Bone marrow (tissue), 2 donors: Measurements from ENCODE around the gene SORBS2.

Source experiments
- DNase-seq, 2 donors: peaks; one replicate each; lab custom pipeline; 2025; lab: John Stamatoyannopoulos, UW

Gene SORBS2

DNA sequence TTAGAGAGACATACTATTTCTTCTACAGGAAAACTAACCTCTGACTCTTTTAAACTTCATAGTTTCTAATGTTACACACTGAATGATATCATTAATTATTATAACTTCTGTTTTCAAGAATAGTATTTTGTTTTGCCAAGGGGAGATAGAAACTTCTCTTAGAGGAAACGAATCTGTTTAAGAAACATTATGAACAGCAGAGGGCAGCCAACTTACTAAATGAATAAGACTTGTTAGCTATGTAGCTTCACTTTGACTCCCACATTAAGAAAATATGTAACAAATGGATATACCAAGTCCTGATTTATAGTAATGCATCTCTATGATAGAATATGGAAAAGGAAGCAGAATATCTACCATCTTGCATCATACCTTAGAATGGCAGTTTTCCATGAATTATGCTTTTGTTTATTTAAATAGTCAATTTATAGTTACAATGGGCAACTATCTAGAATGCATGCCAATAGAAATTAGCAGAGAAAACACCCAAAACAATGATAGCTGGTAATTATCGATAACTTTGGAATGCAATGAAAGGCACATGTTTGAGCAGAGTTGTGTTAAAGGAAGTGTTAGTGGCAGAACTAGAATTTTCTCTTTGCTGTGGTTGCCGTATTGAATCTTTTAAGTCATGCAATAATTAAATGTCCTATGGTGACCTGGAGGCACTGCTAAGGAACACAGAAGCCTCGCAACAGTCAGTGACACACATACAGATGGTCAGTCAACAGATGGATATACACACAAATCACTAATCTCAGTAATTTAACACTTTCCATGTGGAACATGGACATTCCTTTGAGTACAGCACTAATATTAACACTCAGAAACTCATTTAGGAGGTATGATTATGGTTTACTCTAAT, 171.0 kb downstream of the SORBS2 start:
- peak in 1 of 2 donors; percentile 19 for DNase-seq

- no peak for DNase-seq
These were observed 173.3 kb downstream of the SORBS2 start for GRCh38 chr4:185638548-185639301.

- DNase-seq, result no peak
These were observed 173.9 kb downstream of the SORBS2 start for GRCh38 chr4:185638093-185638492.

DNA sequence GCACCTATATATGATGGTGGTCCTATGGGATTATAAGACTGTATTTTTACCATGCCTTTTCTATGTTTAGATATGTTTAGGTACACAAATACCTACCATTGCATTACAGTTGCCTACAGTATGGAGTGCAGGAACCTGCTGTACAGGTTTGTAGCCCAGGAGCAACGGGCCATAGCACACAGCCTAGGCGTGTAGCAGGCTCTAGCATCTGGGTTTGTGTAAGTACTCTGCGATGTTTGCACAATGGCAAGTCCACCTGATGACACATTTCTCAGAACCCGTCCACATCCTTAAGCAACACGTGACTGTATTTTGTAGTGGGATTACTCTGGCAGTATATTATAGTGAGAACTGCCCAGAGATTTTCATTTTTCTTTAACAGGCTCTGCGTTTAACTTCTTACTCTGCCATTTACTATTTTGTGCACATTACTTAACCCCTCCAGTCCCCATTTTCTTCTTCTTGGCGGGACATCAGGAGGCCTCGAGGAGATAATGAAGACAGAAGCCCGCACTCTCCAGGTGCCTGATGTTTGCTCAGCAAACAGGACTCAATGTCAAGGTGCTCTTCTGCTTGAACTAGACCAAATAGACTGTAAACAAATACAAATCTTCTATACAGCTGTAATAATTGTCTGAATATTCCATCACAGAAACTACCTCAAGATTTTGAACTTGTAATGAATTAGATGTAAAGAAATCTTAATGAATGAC, 174.7 kb downstream of the SORBS2 start:
- no peak for DNase-seq

DNA sequence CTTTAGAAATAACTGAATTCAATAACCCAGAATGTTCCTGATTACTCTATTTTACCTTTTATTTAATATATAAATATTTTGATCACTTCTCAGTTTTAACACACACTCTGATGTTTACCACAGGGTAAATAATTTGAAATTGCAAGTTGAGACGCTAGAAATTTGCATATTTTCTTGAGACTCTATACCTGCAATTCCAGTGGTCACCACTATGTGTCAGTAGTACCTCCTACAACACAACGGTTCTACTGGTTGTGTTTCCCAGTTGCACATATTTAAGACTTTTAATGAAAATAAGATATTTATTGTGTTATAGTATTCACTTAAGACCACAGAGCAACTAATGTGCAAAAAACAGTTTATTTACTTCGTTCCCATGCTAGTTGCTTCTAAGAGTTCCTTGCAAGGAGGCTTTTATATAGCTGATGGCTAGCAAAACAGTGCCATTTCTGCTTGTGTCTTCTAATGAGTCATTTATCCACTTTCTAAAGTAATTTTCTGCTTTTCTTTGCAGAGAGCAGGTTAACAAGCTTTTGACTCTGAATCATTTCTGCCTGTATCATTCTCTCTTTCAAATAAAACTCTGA, 177.8 kb downstream of the SORBS2 start:
- DNase-seq, result no peak

GRCh38 chr4:185626798-185627197, 185.2 kb downstream of the SORBS2 start:
- DNase-seq, result no peak

- DNase-seq, result no peak
These were observed 186.5 kb downstream of the SORBS2 start for GRCh38 chr4:185625503-185625902.

DNA sequence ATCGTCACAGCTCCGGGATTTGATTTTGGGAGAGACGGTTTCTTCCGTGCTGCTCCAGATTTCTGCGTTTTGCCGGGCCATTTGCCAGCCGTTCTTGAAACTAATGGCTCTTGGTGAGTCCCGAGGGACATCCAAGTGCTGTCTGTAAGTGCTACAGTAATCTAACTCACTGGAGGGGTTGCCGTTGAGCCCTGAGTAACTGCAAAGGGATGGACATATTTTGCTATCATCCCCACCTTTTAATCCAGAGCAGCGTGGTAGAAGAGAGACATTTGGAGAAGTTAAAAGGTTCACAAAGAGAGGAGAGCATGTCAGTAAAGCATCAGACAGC, 187.8 kb downstream of the SORBS2 start:
- DNase-seq, result no peak

- DNase-seq, result no peak
These were observed 188.3 kb downstream of the SORBS2 start for GRCh38 chr4:185623444-185624258.

DNA sequence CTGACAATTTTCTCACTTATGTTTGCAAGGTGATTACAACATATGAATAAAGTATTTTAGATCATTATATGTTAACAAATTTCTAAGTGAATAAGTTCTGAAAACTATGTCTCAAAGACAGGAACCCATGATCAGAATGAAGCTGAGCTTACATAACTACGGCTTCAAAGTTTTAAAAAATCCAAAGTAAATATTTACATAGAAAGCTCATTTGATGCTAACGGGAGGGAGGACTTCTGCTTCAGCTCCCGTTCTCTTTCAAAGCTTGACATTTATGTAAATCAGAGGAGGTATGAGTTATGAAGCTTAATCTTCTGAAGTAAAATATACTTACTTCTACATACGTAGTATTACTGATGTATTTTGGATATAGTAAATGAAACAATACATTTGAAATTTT, 203.8 kb downstream of the SORBS2 start:
- no peak for DNase-seq

- no peak for DNase-seq
These were observed 209.6 kb downstream of the SORBS2 start for GRCh38 chr4:185602397-185602796.

DNA sequence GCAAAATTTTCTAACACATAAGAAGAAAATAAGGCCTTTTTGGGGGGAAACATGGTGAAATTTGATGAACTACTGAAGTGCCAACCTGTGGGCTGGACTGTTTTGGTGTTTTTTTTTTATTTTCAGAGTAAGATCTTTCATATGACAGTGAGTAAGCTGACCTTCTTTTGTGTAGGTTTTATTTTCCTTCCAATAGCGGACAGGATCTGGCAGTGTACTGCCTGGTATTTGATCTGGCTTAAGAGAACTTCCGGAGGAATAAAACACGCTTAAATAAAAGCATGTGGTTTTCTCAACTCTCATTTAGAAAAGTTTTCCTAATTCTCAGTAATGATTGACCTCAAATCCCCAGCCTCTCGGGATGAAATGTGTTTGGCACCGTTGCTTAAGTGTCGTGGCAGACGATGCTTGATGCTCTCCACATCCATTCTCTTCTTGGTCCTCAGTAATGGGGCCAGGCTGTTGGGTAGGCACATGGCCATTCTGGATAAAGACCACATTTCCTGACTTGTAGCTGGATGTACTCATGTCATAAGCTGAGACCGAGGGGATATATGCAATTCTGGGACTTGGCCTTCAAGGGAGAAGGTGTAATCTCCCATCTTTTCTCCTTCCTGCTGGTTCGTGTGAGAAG, 211.1 kb downstream of the SORBS2 start:
- DNase-seq, result no peak

- no peak for DNase-seq
These were observed 212.3 kb downstream of the SORBS2 start for GRCh38 chr4:185599553-185600243.

DNA sequence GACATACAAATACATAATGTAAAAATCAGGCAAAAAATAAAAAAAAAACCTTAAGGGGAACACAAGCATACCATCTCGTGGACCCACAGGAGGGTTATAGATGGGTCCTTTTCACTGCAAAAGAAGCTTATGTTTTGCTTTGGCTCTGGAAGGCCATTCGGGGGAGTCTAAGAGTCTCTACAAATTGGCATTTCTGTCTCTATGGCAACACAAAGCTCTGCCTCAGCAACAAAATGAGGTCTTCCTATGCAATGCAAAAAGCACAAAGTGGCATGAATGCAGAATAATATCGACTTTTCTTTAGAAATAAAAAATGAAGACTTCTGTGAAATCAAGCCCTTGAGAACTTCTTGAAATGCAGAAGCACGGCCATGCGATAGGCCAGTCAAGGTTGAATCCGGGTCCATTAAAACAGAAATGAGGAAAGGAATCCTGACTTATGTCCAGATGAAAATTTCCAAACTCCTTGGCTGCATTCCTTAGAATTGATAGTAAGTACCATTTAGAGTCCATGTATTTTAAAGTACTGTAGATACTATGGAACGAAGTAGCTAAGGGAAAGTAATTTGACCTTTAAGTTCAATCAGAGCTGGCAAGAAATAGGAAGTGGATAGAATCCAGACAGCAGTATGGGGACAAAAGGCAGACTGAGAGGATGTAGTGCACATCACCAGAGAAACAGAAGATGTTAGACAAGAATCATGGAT, 213.0 kb downstream of the SORBS2 start:
- no peak for DNase-seq

DNA sequence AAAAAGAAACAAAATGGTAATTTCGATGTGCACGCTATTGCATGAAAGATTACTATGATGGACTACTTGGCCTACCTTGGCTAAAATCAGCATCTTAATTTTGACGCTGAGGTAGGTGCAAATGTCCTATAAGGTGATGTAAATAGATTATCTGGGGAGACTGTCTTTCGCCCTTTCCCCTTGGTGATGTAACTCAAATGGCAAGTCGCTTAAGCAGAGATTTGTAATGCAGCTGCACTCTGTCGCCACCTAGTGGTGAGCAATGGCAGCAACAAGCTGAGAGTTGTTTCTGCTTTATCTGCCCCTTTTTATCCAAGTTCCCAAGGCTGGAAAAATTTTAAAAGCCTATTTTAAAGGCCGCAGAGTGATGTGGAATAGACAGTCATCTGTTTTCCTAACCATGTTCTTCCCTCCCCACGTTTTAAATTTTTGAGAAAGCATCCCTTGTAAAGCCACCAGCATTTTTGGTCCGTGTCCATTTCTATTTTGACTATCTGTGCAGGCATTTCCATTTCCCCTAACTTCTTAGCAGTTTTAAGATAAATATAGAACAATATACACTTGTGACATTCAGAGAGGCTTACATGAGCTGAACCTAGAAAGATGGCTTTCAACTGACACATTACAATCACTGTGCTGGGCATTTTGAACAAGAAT, 214.3 kb downstream of the SORBS2 start:
- peak; percentile 18 to 59 for DNase-seq

- DNase-seq, result no peak
These were observed 219.0 kb downstream of the SORBS2 start for GRCh38 chr4:185592845-185593488.

- DNase-seq, result no peak
These were observed 219.6 kb downstream of the SORBS2 start for GRCh38 chr4:185592438-185592837.

DNA sequence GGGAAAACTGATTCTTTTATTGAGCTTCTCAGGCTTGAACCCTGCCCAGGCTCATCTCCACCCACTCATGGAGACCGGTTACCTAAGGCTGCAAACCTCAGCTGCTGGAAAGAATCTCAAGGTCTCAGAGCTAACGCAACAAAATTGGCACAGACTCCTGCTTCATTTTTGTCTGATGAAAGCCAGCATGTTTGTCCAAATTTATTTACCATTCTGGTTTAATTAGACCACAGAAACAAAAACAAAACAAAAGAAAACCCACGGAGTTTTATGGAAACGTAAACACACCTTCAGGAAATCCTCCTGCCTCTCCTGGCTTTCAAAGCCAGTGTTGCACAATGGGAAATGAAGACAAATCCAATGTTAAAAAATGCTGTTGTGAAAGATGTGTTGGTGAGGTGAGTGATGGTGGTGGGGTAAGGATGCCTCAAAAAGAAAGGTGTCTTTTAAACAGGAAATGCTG, 220.3 kb downstream of the SORBS2 start:
- no peak for DNase-seq

DNA sequence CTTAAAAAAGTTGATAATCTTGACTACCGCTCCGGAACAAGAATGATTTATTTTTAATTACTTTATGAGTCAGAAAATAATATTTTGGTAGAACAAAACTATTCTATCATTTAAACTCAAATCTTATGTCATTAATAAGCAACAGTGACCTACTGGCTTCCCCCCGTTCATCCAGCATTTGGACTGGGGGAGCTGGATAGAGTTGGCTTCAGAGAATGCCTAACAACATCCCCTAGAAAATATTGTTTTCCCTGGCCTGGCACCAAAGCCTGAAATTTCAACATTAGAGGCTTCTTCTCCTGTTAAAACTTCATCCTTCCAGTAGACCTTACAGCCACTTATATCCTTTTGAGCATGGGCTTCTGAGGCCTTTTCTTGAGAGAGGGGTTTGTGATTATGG, 221.0 kb downstream of the SORBS2 start:
- no peak for DNase-seq
